HepG2 (cell line): ENCODE data around the gene COQ8B. TPM values are rescaled to one million over a fixed set of nuclear protein-coding genes. Genes with fewer than 3 reads are reported as not detected.

Experiments
- CTCF ChIP-seq: sonication (generic); formaldehyde crosslinking; IDR thresholded peaks from 2 replicates; pipeline ENCODE4 v1.5.0; 2020; ENCODE audit warnings: mild to moderate bottlenecking, missing genetic modification reagents, moderate library complexity
- DNMT1 ChIP-seq: sonication (generic); formaldehyde crosslinking; IDR thresholded peaks from 2 replicates; pipeline ENCODE4 v1.5.1; 2020; ENCODE audit warnings: mild to moderate bottlenecking, missing genetic modification reagents
- HOXD1 ChIP-seq: sonication (generic); formaldehyde crosslinking; IDR thresholded peaks from 2 replicates; pipeline ENCODE4 v1.5.0; 2020; ENCODE audit warnings: missing genetic modification reagents
- IRF1 ChIP-seq: sonication (generic); formaldehyde crosslinking; IDR thresholded peaks from 2 replicates; pipeline ENCODE4 v1.4.0; 2020; ENCODE audit warnings: low read depth, mild to moderate bottlenecking, missing genetic modification reagents
- PAX8 ChIP-seq: sonication (generic); formaldehyde crosslinking; IDR thresholded peaks from 2 replicates; pipeline ENCODE4 v1.8.0; 2022; ENCODE audit warnings: mild to moderate bottlenecking, missing genetic modification reagents, borderline replicate concordance
- SIX4 ChIP-seq: sonication (generic); formaldehyde crosslinking; IDR thresholded peaks from 2 replicates; pipeline ENCODE4 v1.4.0; 2020; ENCODE audit warnings: missing genetic modification reagents
- SNAPC4 ChIP-seq: sonication (generic); formaldehyde crosslinking; IDR thresholded peaks from 2 replicates; pipeline ENCODE4 v1.4.0; 2020; ENCODE audit warnings: mild to moderate bottlenecking, missing genetic modification reagents
- SP140L ChIP-seq: sonication (generic); formaldehyde crosslinking; IDR thresholded peaks from 2 replicates; pipeline ENCODE4 v1.4.0; 2020; ENCODE audit warnings: missing genetic modification reagents, borderline replicate concordance
- TARDBP ChIP-seq: sonication (generic); formaldehyde crosslinking; IDR thresholded peaks from 2 replicates; pipeline ENCODE4 v1.8.0; 2022; ENCODE audit warnings: mild to moderate bottlenecking, missing genetic modification reagents
- YY1 ChIP-seq: IDR thresholded peaks from 2 replicates; pipeline ENCODE4 v1.6.1; 2011; ENCODE audit warnings: low read length, low read depth, moderate library complexity, mild to moderate bottlenecking; ENCODE audit not compliant: insufficient read depth, insufficient replicate concordance
- ZBTB1 ChIP-seq: sonication (generic); formaldehyde crosslinking; IDR thresholded peaks from 2 replicates; pipeline ENCODE4 v1.4.0; 2020; ENCODE audit warnings: missing genetic modification reagents, borderline replicate concordance
- ZNF253 ChIP-seq: sonication (generic); formaldehyde crosslinking; IDR thresholded peaks from 2 replicates; pipeline ENCODE4 v1.8.0; 2022; ENCODE audit warnings: mild to moderate bottlenecking, missing genetic modification reagents, borderline replicate concordance
- ZNF460 ChIP-seq: sonication (generic); formaldehyde crosslinking; IDR thresholded peaks from 2 replicates; pipeline ENCODE4 v1.5.1; 2020; ENCODE audit warnings: missing genetic modification reagents, mild to moderate bottlenecking, borderline replicate concordance
- ZNF468 ChIP-seq: sonication (generic); formaldehyde crosslinking; IDR thresholded peaks from 2 replicates; pipeline ENCODE4 v1.8.0; 2022; ENCODE audit warnings: mild to moderate bottlenecking, moderate library complexity, missing genetic modification reagents
- polyA plus RNA-seq, 8 experiments: library from polyadenylated mRNA; depleted of rRNA in 3 of 8; stranded (reverse) in 7 of 8; unstranded in 1 of 8; fragments of >200 nt; fragmentation: Illumina TruSeq in 4 of 8; extraction: Trizol in 4 of 8; gene quantifications; 2 replicates each; pipeline versions ENCODE4 v1.2.1 to v1.2.3, GENCODE V29; 2011 to 2016; ENCODE audit warnings: low read depth in 4 of 8, missing spikeins in 1 of 8, mixed read lengths in 1 of 8; ENCODE audit not compliant: insufficient read depth in 1 of 8
- total RNA-seq, 5 experiments: library from RNA; depleted of rRNA; stranded (reverse); fragments of >200 nt; fragmentation: Illumina TruSeq; extraction: Trizol; gene quantifications; 2 replicates each; pipeline ENCODE4 v1.2.3, GENCODE V29; 2016; ENCODE audit warnings: low read depth in 1 of 5
- TF ChIP-seq, protein P1 (sequence below): sonication (generic); formaldehyde crosslinking; IDR thresholded peaks from 2 replicates; pipeline ENCODE4 v1.5.0; 2020; ENCODE audit warnings: mild to moderate bottlenecking, missing genetic modification reagents

The COQ8B gene
- total and polyA plus RNA-seq, 2 of the 13 experiments (the other 11 are each of a cell fraction or from before 2014, with no cell fraction given) = 12.3 to 17.2 TPM

- TF ChIP-seq SNAPC4 (no peak), ZBTB1 (CRISPR knock-in tag) (no peak), ZNF460 (CRISPR knock-in tag) (no peak), SP140L (CRISPR knock-in tag) (no peak), PAX8 (CRISPR knock-in tag) (no peak), IRF1 (CRISPR knock-in tag) (no peak), YY1 (no peak), CTCF (CRISPR knock-in tag) (peak; percentile 97), ZNF253 (CRISPR knock-in tag) (no peak; the same call in 1 of the 2 replicates), HOXD1 (CRISPR knock-in tag) (peak; percentile 47; the same call in 1 of the 2 replicates), ZNF468 (CRISPR knock-in tag) (no peak), SIX4 (CRISPR knock-in tag) (no peak), TARDBP (CRISPR knock-in tag) (0 out of 2 replicates have a peak, but pooled peaks have one; percentile 22), DNMT1 (CRISPR knock-in tag) (peak; percentile 66; the same call in 1 of the 2 replicates)
- TF ChIP-seq, protein P1, sequence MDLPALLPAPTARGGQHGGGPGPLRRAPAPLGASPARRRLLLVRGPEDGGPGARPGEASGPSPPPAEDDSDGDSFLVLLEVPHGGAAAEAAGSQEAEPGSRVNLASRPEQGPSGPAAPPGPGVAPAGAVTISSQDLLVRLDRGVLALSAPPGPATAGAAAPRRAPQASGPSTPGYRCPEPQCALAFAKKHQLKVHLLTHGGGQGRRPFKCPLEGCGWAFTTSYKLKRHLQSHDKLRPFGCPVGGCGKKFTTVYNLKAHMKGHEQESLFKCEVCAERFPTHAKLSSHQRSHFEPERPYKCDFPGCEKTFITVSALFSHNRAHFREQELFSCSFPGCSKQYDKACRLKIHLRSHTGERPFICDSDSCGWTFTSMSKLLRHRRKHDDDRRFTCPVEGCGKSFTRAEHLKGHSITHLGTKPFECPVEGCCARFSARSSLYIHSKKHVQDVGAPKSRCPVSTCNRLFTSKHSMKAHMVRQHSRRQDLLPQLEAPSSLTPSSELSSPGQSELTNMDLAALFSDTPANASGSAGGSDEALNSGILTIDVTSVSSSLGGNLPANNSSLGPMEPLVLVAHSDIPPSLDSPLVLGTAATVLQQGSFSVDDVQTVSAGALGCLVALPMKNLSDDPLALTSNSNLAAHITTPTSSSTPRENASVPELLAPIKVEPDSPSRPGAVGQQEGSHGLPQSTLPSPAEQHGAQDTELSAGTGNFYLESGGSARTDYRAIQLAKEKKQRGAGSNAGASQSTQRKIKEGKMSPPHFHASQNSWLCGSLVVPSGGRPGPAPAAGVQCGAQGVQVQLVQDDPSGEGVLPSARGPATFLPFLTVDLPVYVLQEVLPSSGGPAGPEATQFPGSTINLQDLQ (CRISPR knock-in tag) = no peak
These were observed 53.6 kb downstream of the COQ8B start (continued) for GRCh38 chr19:40662925-40663694.
